ENCODE results near the gene LRRC42.

Gene LRRC42

GRCh38 chr1:53942127-53942957, 3.8 kb upstream of the LRRC42 start:
- DNase-seq, result no peak

- no peak for DNase-seq
Observed at GRCh38 chr1:53943090-53943489, 3.1 kb upstream of the LRRC42 start.

DNA sequence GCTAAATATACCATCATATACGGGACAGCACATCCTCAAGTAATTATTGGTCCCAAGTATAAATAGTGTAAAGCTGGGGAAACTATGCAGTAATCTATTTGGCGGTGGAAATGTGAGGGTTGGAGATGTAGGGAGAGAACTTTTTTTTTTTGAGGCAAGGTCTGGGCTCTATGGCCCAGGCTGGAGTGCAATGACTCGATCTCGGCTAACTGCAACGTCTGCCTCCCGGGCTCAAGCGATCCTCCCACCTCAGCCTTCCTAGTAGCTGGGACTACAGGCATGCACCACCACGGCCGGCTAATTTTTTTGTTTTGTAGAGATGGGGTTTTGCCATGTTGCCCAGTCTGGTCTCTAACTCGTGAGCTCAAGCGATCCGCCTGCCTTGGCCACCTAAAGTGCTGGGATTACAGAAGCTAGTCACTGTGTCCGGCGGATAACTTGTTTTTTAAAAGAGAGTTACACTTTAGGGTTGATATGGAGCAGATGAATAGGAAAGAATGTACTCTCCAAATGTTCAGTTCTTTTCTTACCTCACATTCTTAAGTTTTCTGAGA, 2.6 kb upstream of the LRRC42 start:
- DNase-seq, result no peak

- DNase-seq, result no peak
Observed at GRCh38 chr1:53944469-53945182, 1.5 kb upstream of the LRRC42 start.

DNA sequence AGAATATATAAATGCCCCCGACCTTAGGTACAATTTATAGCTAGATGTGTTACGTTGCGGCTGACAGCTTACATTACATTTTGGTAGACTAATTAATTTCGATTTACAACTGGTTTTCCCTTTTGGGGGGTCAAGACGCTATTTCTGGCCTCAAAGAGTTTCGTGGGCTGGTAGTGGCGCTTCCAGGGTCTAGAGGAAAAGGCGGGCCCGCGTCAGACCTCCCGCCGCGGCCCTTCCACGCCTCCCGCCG, 1.0 kb upstream of the LRRC42 start:
- no peak for DNase-seq

- peak; percentile 100 for DNase-seq
Observed at GRCh38 chr1:53945433-53946251, 508 bp upstream of the LRRC42 start, which contains the start of gene IFT25. IFT25 (minus strand) TSS chr1:53945699; CDS start chr1:53940082, 5,617 bp downstream.

DNA sequence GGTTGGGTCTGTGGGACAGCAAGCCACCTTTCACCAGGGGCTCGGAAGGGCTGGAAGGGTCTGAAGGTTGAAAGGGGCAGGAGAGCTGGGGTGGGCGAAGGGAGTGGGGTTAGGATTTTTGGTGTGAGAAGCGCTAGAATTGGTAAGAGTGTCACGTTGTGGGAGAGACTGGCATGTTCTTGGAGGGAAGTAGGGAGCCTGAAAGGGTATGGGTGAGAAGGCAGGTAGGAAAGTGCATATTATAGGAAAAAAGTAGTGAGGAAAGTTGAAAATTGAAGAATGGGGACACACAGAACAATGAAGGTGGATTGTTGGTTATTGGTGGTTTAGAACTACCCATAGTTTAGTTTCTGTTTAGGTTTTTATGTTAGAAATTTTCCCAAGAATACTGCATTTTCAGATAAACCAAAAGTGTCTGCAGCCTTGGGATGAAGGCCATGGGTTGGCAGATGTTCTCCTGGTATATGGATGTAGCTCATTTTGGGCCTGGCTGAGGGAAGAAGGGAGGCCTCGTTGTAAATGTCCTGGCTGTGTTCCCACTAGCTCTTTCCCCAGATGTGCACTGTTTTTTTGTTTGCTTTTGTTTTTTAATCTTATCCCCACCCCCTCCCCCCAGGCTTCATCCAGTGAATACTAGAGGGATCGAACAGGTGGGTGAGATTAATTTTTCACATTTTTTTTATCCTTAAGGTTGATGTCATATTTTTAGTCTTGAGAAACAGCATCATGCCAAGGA, 1.2 kb downstream of the LRRC42 start:
- DNase-seq, result no peak

- no peak for DNase-seq
Observed at GRCh38 chr1:53948291-53948690, 2.1 kb downstream of the LRRC42 start.

- DNase-seq, result no peak
Observed at GRCh38 chr1:53949023-53949990, 3.2 kb downstream of the LRRC42 start.

- DNase-seq, result no peak
Observed at GRCh38 chr1:53951697-53952096, 5.5 kb downstream of the LRRC42 start.

- no peak for DNase-seq
Observed at GRCh38 chr1:53954128-53954527, 8.0 kb downstream of the LRRC42 start.

GRCh38 chr1:53956308-53957168, 10.4 kb downstream of the LRRC42 start:
- no peak for DNase-seq

- no peak for DNase-seq
Observed at GRCh38 chr1:53957194-53957818, 11.2 kb downstream of the LRRC42 start.

- no peak for DNase-seq
Observed at GRCh38 chr1:53959664-53960250, 13.6 kb downstream of the LRRC42 start.

DNA sequence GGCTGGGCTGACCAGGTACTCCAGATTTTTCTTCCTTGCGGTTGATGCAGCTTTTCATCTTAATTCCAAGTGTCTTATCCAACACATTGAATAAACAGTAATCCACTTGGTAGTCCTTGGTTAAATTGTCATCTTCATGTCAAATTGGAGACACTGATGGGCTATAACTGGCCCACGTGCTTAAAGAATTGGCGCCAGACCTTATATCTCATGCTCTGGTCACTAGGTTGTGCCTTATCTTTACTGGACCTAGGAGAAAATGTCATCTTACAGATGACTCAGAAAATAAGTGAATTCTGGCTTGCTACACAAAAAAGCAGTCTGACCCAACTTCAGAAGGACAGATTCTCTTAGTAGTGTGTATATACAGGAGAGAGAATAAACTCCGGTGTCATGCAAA, 16.2 kb downstream of the LRRC42 start:
- no peak for DNase-seq

DNA sequence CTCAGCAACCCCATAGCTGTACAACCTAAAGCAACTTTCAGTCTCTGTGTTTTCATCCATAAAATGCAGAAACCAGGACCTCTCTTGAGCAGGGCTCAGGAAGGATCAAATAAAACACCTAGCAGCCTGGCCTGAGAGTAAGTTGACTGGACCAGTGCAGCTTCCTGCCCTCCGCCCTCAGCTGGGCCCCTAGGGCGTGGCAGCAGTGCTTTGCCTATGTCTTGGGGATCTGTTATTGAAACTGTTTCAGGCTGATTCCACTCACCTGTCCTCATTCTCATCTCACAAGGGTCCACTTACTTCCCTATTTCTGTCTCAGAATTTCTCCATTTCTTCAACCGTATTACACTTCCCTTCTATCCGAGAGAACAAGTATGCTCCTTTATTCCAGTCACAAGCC, 17.3 kb downstream of the LRRC42 start:
- no peak for DNase-seq

- DNase-seq, result no peak
Observed at GRCh38 chr1:53964109-53964508, 18.0 kb downstream of the LRRC42 start.

GRCh38 chr1:53966794-53967193, 20.6 kb downstream of the LRRC42 start:
- no peak for DNase-seq

DNA sequence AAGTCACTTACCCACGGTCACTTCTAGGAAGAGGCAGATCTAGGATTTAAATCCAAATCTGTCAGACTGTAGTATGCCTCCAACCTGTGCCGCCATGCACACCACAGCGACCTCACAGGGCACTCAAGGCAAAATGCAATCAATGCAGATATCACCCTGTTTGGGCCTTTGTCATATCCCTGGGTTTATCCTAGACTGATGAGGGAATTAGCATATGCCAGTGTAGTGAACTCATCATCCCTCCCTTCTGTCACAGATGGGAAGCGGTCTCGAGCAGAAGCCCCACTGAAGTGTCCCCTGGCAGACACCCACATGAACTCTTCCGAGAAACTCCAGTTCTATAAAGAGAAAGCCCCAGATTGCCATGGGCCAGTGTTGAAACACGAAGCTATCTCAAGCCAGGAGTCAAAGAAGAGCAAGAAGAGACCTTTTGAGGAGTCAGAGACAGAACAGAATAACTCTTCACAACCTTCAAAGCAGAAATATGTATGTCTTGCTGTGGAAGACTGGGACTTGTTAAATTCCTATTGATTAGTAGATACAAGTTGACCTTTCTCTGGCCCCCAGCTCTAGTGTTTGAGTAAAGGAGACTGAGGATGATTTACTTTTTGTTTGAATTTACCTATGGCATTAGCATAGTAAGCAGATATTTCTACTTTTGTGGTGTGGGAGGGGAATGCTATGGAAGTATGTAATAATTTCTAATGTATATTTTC, 21.4 kb downstream of the LRRC42 start:
- DNase-seq, result no peak

All from T-helper 9 cell (primary cell).